Measurements from ENCODE around the gene BRSK1. TPM values are rescaled to one million over a fixed set of nuclear protein-coding genes. Genes with fewer than 3 reads are reported as not detected.

Gene BRSK1
- polyA plus RNA-seq, 3 donors: not detected

GRCh38 chr19:55250262-55251036 is 33.3 kb upstream of the BRSK1 start:
- H3K36me3 Mint-ChIP-seq: peaks cover 21 to 48% of the 10 kb centered on the region in 2 donors
- no peak for DNase-seq
- H3K4me1 ChIP-seq (ENCODE audit: control insufficient read depth in 1 of 2, insufficient read depth in 2 of 2, low read length in 2 of 2): peaks cover 42 to 70% of the 10 kb centered on the region in 2 donors
- peak overlapping the region in 1 of 2 donors; percentile 27 for H3K4me3 Mint-ChIP-seq
- no peak overlapping the region for H3K9ac ChIP-seq (ENCODE audit: insufficient read depth, low read length, poor library complexity, severe bottlenecking)
- peaks cover 99% of the 10 kb centered on the region for H4K20me1 ChIP-seq (ENCODE audit: insufficient read depth, low read length)
- H3K27ac Mint-ChIP-seq: peak overlapping the region in 5 of 7 donors; percentile 34 to 91 (median 78)
- peaks cover 69% of the 10 kb centered on the region for H3K4me1 Mint-ChIP-seq
- peak overlapping the region in 1 of 2 donors; percentile 51 for H3K27ac ChIP-seq (ENCODE audit: low read depth in 1 of 2, low read length in 2 of 2)
- H3K9me3 Mint-ChIP-seq: peaks cover 0 to 2% (median 0%) of the 10 kb centered on the region in 7 donors
- 89% methylated on average over 15 of the region's 18 CpGs for WGBS (ENCODE audit: insufficient coverage)
- H3K36me3 ChIP-seq (replicated peaks in 1 of 2; ENCODE audit: control insufficient read depth in 1 of 2, insufficient read depth in 2 of 2, low read length in 2 of 2): peaks cover 24 to 50% of the 10 kb centered on the region in 2 donors
- H3K27me3 ChIP-seq (ENCODE audit: control insufficient read depth in 2 of 2, insufficient read depth in 2 of 2, low read length in 2 of 2): no peaks in the 10 kb centered on the region
- H3K4me3 ChIP-seq (replicated peaks in 1 of 3; ENCODE audit: low read depth in 2 of 3, low read length in 3 of 3): no peak overlapping the region
- intact Hi-C loops (cut with micrococcal nuclease): loop anchor here in 1 of 2 donors (5.0 to 10.0 kb wide), 2 partner anchors 37 to 136 kb away; partner anchors contain the start of gene PPP1R12C
- no peak overlapping the region for H3K4me2 ChIP-seq (replicated peaks; ENCODE audit: extremely low read depth, low read length, poor library complexity, severe bottlenecking)
- no peak overlapping the region for H2AFZ ChIP-seq (ENCODE audit: insufficient read depth, low read depth, low read length, poor library complexity, severe bottlenecking)
- no peaks in the 10 kb centered on the region for H3K9me3 ChIP-seq (replicated peaks in 1 of 2; ENCODE audit: control insufficient read depth in 1 of 2, insufficient read depth in 1 of 2, low read length in 2 of 2)
- H3K27me3 Mint-ChIP-seq (ENCODE audit: low read depth in 3 of 3): peaks cover 0 to 2% (median 0%) of the 10 kb centered on the region in 3 donors
- TF ChIP-seq CTCF (IDR thresholded peaks at IDR 0.05): no peak
- peaks cover 100% of the 10 kb centered on the region for H3K79me2 ChIP-seq (ENCODE audit: insufficient read depth, low read length)

GRCh38 chr19:55251341-55252081 is 32.3 kb upstream of the BRSK1 start:
- peaks cover 99% of the 10 kb centered on the region for H4K20me1 ChIP-seq (ENCODE audit: insufficient read depth, low read length)
- H3K9me3 ChIP-seq (replicated peaks in 1 of 2; ENCODE audit: control insufficient read depth in 1 of 2, insufficient read depth in 1 of 2, low read length in 2 of 2): no peaks in the 10 kb centered on the region
- Mint-ChIP-seq H3K27me3 (ENCODE audit: low read depth in 3 of 3) (no peaks in the 10 kb centered on the region), H3K36me3 (peaks cover 17 to 43% of the 10 kb centered on the region in 2 donors), H3K4me3 (peak overlapping the region; percentile 11 to 27), H3K4me1 (peaks cover 79% of the 10 kb centered on the region), H3K27ac (peak overlapping the region in 6 of 7 donors; percentile 34 to 91 (median 82)), H3K9me3 (peaks cover 0 to 2% (median 0%) of the 10 kb centered on the region in 7 donors)
- H3K79me2 ChIP-seq (ENCODE audit: insufficient read depth, low read length): peaks cover 100% of the 10 kb centered on the region
- H3K27ac ChIP-seq (ENCODE audit: low read depth in 1 of 2, low read length in 2 of 2): peak overlapping the region; percentile 3 to 51
- peaks cover 52 to 80% of the 10 kb centered on the region in 2 donors for H3K4me1 ChIP-seq (ENCODE audit: control insufficient read depth in 1 of 2, insufficient read depth in 2 of 2, low read length in 2 of 2)
- H3K4me2 ChIP-seq (replicated peaks; ENCODE audit: extremely low read depth, low read length, poor library complexity, severe bottlenecking): peak overlapping the region; percentile 29
- WGBS (ENCODE audit: insufficient coverage): 5% methylated on average over 10 of the region's 19 CpGs
- H3K27me3 ChIP-seq (ENCODE audit: control insufficient read depth in 2 of 2, insufficient read depth in 2 of 2, low read length in 2 of 2): no peaks in the 10 kb centered on the region
- intact Hi-C loops (cut with micrococcal nuclease): loop anchor here in 1 of 2 donors (5.0 to 10.0 kb wide), 2 partner anchors 36 to 137 kb away; partner anchors contain the start of gene PPP1R12C
- no peak overlapping the region for H2AFZ ChIP-seq (ENCODE audit: insufficient read depth, low read depth, low read length, poor library complexity, severe bottlenecking)
- peak in 2 of 3 donors; percentile 7 to 28 for DNase-seq
- TF ChIP-seq CTCF (IDR thresholded peaks at IDR 0.05): no peak
- H3K9ac ChIP-seq (ENCODE audit: insufficient read depth, low read length, poor library complexity, severe bottlenecking): peak overlapping the region; percentile 32
- H3K4me3 ChIP-seq (replicated peaks in 1 of 3; ENCODE audit: low read depth in 2 of 3, low read length in 3 of 3): peak overlapping the region in 1 of 3 experiments; percentile 7
- H3K36me3 ChIP-seq (replicated peaks in 1 of 2; ENCODE audit: control insufficient read depth in 1 of 2, insufficient read depth in 2 of 2, low read length in 2 of 2): peaks cover 14 to 39% of the 10 kb centered on the region in 2 donors
